HEK293T (cell line): ENCODE data around the gene ADPGK.

Source experiments
- ARNT ChIP-seq: fragments of 450-650 bp; IDR thresholded peaks from 2 replicates; pipeline ENCODE4 v1.6.1; 2017; ENCODE audit warnings: mild to moderate bottlenecking
- FOXA1 ChIP-seq: fragments of 450-650 bp; IDR thresholded peaks from 2 replicates; pipeline ENCODE4 v1.6.1; 2016; ENCODE audit warnings: mild to moderate bottlenecking
- FOXM1 ChIP-seq: fragments of 450-650 bp; IDR thresholded peaks from 2 replicates; pipeline ENCODE4 v1.6.1; 2017; ENCODE audit warnings: mild to moderate bottlenecking, borderline replicate concordance
- HDGF ChIP-seq: fragments of 450-650 bp; IDR thresholded peaks from 2 replicates; pipeline ENCODE4 v1.6.1; 2017; ENCODE audit warnings: antibody characterized with exemption, borderline replicate concordance
- SP1 ChIP-seq: fragments of 450-650 bp; IDR thresholded peaks from 2 replicates; pipeline ENCODE4 v1.6.1; 2017

GRCh38 chr15:72783004-72783639 is 436 bp downstream of the ADPGK start:
- TF ChIP-seq FOXA1 = no peak
- no peak for TF ChIP-seq FOXM1
- TF ChIP-seq HDGF = no peak
- no peak for TF ChIP-seq SP1
- no peak for TF ChIP-seq ARNT
